GM23338 (cell line): ENCODE data around the gene NCOA7.

Source experiments
- EZH2 ChIP-seq: fragments of 200-600 bp; sonication (generic); IDR thresholded peaks from one replicate; pipeline ENCODE4 v1.8.0; 2017; ENCODE audit warnings: antibody characterized with exemption, mild to moderate bottlenecking, low read depth; ENCODE audit not compliant: unreplicated experiment
- EZH2phosphoT487 ChIP-seq: fragments of 200-600 bp; sonication (generic); IDR thresholded peaks from one replicate; pipeline ENCODE4 v1.8.1; 2018; ENCODE audit warnings: antibody characterized with exemption; ENCODE audit not compliant: unreplicated experiment
- POLR2AphosphoS5 ChIP-seq: IDR thresholded peaks from 2 replicates; pipeline ENCODE4 v1.6.1; 2016; ENCODE audit warnings: antibody characterized with exemption, low read depth
- STAT1 ChIP-seq: IDR thresholded peaks from one replicate; pipeline ENCODE4 v1.6.1; 2016; ENCODE audit warnings: antibody characterized with exemption; ENCODE audit not compliant: unreplicated experiment
- TF ChIP-seq, protein P1 (sequence below), 2 experiments: fragments of 200-600 bp in 1 of 2; sonication (generic) in 1 of 2; conservative IDR thresholded peaks; 2 replicates each; pipeline versions ENCODE4 v1.5.1 to v1.6.1; 2016 to 2017; ENCODE audit warnings: antibody characterized with exemption in 2 of 2, low read depth in 2 of 2, mild to moderate bottlenecking in 2 of 2, moderate library complexity in 1 of 2
- TF ChIP-seq, protein P2 (sequence below): IDR thresholded peaks from one replicate; pipeline ENCODE4 v1.6.1; 2018; ENCODE audit warnings: antibody characterized with exemption; ENCODE audit not compliant: unreplicated experiment

DNA sequence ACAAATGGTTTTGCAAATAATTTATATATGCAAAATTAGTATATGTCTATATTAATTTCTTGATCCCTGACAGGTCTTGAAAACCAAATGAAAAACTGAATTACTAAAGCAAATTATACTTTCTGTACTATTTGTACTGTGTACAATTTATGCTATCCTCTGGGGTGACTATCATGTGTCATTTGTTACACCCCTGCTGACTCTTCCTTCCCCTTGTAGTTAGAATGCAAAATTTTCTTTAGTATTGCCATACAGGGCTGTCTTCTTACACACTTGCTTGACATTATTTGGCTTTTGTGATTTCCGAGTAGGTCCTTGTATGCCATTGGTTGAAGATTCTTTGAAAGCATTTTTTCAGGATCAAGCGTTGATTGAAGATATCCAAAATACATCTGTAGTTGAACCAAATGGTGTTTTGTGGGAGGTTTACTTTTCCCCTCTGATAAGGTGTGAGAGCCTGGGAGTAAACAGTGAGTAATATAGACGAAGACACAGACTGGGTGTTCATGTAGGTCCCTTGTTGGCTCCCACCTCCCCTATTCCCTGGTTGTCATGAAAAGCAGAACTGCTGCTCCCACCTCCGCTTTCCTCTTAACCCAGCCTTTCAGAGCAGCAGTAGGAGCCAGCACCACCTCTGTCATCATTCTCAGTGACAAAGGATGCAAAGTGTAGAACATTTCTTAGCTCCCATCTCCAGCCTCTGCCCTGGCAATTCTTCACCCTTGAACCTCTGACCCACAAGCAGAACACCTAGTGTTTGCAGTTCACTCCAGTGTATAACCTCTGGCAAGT is 29.0 kb downstream of the NCOA7 start:
- TF ChIP-seq, protein P1, sequence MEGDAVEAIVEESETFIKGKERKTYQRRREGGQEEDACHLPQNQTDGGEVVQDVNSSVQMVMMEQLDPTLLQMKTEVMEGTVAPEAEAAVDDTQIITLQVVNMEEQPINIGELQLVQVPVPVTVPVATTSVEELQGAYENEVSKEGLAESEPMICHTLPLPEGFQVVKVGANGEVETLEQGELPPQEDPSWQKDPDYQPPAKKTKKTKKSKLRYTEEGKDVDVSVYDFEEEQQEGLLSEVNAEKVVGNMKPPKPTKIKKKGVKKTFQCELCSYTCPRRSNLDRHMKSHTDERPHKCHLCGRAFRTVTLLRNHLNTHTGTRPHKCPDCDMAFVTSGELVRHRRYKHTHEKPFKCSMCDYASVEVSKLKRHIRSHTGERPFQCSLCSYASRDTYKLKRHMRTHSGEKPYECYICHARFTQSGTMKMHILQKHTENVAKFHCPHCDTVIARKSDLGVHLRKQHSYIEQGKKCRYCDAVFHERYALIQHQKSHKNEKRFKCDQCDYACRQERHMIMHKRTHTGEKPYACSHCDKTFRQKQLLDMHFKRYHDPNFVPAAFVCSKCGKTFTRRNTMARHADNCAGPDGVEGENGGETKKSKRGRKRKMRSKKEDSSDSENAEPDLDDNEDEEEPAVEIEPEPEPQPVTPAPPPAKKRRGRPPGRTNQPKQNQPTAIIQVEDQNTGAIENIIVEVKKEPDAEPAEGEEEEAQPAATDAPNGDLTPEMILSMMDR (conservative IDR thresholded peaks at IDR 0.05; ENCODE audit: low read depth in 2 of 2): no peak
- TF ChIP-seq POLR2AphosphoS5 (no peak), EZH2phosphoT487 (no peak), EZH2 (no peak), STAT1 (no peak)
- TF ChIP-seq, protein P2, sequence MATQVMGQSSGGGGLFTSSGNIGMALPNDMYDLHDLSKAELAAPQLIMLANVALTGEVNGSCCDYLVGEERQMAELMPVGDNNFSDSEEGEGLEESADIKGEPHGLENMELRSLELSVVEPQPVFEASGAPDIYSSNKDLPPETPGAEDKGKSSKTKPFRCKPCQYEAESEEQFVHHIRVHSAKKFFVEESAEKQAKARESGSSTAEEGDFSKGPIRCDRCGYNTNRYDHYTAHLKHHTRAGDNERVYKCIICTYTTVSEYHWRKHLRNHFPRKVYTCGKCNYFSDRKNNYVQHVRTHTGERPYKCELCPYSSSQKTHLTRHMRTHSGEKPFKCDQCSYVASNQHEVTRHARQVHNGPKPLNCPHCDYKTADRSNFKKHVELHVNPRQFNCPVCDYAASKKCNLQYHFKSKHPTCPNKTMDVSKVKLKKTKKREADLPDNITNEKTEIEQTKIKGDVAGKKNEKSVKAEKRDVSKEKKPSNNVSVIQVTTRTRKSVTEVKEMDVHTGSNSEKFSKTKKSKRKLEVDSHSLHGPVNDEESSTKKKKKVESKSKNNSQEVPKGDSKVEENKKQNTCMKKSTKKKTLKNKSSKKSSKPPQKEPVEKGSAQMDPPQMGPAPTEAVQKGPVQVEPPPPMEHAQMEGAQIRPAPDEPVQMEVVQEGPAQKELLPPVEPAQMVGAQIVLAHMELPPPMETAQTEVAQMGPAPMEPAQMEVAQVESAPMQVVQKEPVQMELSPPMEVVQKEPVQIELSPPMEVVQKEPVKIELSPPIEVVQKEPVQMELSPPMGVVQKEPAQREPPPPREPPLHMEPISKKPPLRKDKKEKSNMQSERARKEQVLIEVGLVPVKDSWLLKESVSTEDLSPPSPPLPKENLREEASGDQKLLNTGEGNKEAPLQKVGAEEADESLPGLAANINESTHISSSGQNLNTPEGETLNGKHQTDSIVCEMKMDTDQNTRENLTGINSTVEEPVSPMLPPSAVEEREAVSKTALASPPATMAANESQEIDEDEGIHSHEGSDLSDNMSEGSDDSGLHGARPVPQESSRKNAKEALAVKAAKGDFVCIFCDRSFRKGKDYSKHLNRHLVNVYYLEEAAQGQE: no peak
